RWPE2 (cell line): ENCODE results near the gene CAPS.

Source experiments
- ATAC-seq: fragments of 200-7000 bp; cut with Tn5 transposase; 3 replicates; pipeline ENCODE4 v1.9.1; 2021; ENCODE audit warnings: low read depth
- DNase-seq: peaks from one replicate; pipeline ENCODE4 v3.0.0-alpha.2; 2020; ENCODE audit warnings: low spot score
- H3K27ac ChIP-seq: fragments of 450-650 bp; 2 replicates; pipeline ENCODE4 v1.5.1; 2017; ENCODE audit warnings: mild to moderate bottlenecking; ENCODE audit not compliant: poor library complexity, severe bottlenecking
- H3K27me3 ChIP-seq: fragments of 250-450 bp; sonication (Bioruptor Pico); 2 replicates; pipeline ENCODE4 v1.5.1; 2021; ENCODE audit warnings: mild to moderate bottlenecking, moderate library complexity; ENCODE audit not compliant: insufficient read depth, poor library complexity, severe bottlenecking
- H3K36me3 ChIP-seq: fragments of 250-450 bp; sonication (Bioruptor Pico); 2 replicates; pipeline ENCODE4 v1.5.1; 2020; ENCODE audit warnings: low read depth, mild to moderate bottlenecking, moderate library complexity
- H3K4me1 ChIP-seq: fragments of 250-450 bp; sonication (Bioruptor Pico); 2 replicates; pipeline ENCODE4 v1.5.1; 2021; ENCODE audit warnings: mild to moderate bottlenecking, moderate library complexity; ENCODE audit not compliant: insufficient read depth, poor library complexity, severe bottlenecking
- H3K4me3 ChIP-seq: fragments of 250-450 bp; sonication (Bioruptor Pico); 2 replicates; pipeline ENCODE4 v1.5.1; 2021; ENCODE audit warnings: mild to moderate bottlenecking, moderate library complexity; ENCODE audit not compliant: severe bottlenecking
- H3K9me3 ChIP-seq: fragments of 250-450 bp; sonication (Bioruptor Pico); 2 replicates; pipeline ENCODE4 v1.5.1; 2021; ENCODE audit warnings: mild to moderate bottlenecking, moderate library complexity; ENCODE audit not compliant: severe bottlenecking
- CTCF ChIP-seq: fragments of 450-650 bp; IDR thresholded peaks from one replicate; pipeline ENCODE4 v1.5.1; 2017; ENCODE audit warnings: mild to moderate bottlenecking, moderate library complexity; ENCODE audit not compliant: poor library complexity, severe bottlenecking

The CAPS gene

DNA sequence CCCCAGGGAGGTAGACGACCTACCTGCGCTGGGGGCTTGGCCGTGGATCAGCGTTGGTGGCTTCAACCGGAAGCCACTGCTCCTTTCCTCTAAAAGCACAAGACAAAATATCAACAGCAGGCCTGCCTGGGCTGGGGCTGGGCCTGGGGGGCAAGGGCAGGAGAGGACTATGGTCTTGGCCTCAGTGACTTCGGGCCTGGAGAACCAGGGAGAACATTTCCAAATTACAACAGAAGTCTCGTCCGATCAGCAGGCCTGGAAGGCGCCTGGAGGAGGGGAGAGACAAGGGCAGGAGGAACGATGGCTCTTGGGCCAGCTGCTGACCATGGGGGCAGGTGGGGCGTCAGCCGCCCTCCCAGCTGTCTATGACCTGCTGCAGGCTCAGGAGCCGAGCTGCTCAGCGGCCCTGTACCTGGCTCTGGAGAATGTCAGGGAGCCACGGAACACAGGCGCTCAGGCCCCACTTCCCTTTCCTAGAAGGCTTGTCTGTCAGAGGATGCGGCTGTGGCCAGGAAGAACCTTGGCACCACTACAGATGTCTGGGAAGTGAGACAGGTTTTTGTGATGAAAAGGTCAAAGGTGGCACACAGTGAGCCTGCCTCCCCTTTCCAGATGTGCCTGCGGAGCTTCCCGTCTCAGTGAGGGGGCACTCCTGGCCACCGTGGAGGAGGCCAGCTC is 19.5 kb downstream of the CAPS start:
- TF ChIP-seq CTCF: no peak
- peaks cover 16% of the 10 kb centered on the region for H3K36me3 ChIP-seq
- H3K27ac ChIP-seq: no peak overlapping the region
- H3K4me3 ChIP-seq: no peak overlapping the region
- no peaks in the 10 kb centered on the region for H3K9me3 ChIP-seq
- DNase-seq: no peak
- H3K4me1 ChIP-seq: no peaks in the 10 kb centered on the region
- ATAC-seq: no peak
- H3K27me3 ChIP-seq: no peaks in the 10 kb centered on the region

DNA sequence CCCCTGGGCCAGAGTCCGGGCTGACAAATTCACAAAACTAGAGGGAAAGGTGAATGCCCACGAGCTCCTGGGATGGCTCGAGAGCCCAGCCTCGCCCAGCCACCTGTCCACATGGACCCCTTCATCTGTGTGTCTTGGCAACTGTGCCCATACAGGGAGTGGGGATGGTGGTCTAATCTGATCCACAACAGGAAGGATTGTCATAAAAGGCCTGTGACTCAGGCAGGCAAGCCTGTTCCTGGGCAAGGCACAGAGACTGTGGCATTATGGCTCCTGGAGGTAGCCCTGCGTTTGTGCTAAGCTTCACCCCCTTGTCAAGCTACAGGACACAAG is 20.0 kb downstream of the CAPS start:
- Histone ChIP-seq H3K4me1 (no peaks in the 10 kb centered on the region), H3K36me3 (peaks cover 16% of the 10 kb centered on the region), H3K27me3 (no peaks in the 10 kb centered on the region), H3K4me3 (no peak overlapping the region), H3K9me3 (no peaks in the 10 kb centered on the region), H3K27ac (no peak overlapping the region)
- no peak for ATAC-seq
- DNase-seq: no peak
- TF ChIP-seq CTCF: no peak

GRCh38 chr19:5934774-5935472 is 20.9 kb downstream of the CAPS start:
- ATAC-seq (no peak), DNase-seq (no peak)
- H3K27me3 ChIP-seq: no peaks in the 10 kb centered on the region
- no peak overlapping the region for H3K4me3 ChIP-seq
- no peak for TF ChIP-seq CTCF
- no peaks in the 10 kb centered on the region for H3K4me1 ChIP-seq
- H3K36me3 ChIP-seq: peaks cover 16% of the 10 kb centered on the region
- H3K9me3 ChIP-seq: no peaks in the 10 kb centered on the region
- H3K27ac ChIP-seq: no peak overlapping the region

GRCh38 chr19:5935473-5936291 is 21.6 kb downstream of the CAPS start:
- H3K4me1 ChIP-seq: no peaks in the 10 kb centered on the region
- no peak for ATAC-seq

More at GRCh38 chr19:5935473-5936291, 21.6 kb downstream of the CAPS start:
- Histone ChIP-seq H3K36me3 (peaks cover 23% of the 10 kb centered on the region), H3K9me3 (no peaks in the 10 kb centered on the region), H3K27ac (no peak overlapping the region), H3K27me3 (no peaks in the 10 kb centered on the region), H3K4me3 (no peak overlapping the region)
- DNase-seq: no peak
- TF ChIP-seq CTCF: no peak
